Stimulated activated CD4-positive, alpha-beta T cell treated with anti-CD3 and anti-CD28 coated beads, Interleukin-12 subunit alpha, Interleukin-12 subunit beta, amount 100 ng/mL, for 48 hours (primary cell): Measurements from ENCODE around the gene FPR3.
"Not testable (repeated sequence)": the region's sequence is repeated elsewhere in the genome, so short reads cannot be mapped to it uniquely, and the experiment has no call there.

Experiments used
- DNase-seq, 3 donors: peaks; one replicate each; pipeline ENCODE4 v3.0.0-alpha.2; 2020; ENCODE audit warnings: low read depth in 2 of 3, low spot score in 1 of 3

The FPR3 gene, protein sequence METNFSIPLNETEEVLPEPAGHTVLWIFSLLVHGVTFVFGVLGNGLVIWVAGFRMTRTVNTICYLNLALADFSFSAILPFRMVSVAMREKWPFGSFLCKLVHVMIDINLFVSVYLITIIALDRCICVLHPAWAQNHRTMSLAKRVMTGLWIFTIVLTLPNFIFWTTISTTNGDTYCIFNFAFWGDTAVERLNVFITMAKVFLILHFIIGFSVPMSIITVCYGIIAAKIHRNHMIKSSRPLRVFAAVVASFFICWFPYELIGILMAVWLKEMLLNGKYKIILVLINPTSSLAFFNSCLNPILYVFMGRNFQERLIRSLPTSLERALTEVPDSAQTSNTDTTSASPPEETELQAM

GRCh38 chr19:51794885-51795490 lies at the start of gene FPR3:
FPR3 (plus strand) TSS chr19:51795157; CDS start chr19:51823749, 28,592 bp downstream.
- no peak for DNase-seq

- no peak for DNase-seq
Measured at GRCh38 chr19:51746731-51747130, 48.2 kb upstream of the FPR3 start.

DNA sequence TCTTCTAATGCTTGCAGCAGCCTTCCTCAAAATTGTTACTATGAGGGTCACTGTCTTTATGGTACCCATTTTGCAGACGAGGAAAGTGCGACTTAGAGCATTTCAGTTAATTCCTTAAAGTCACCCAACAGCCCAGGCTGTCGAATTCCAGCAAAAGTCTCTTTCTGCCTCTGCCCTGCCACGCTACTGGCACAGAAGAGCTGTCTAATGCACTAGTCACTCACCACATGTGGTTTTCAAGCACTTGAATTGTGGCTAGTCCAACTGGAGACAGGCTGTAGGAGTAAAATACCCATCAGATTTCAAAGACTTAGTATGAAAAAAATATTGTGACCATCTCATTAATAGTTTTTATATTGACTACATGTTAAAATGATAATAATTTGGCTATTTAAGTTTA lies 45.0 kb upstream of the FPR3 start:
- DNase-seq: no peak

- no peak for DNase-seq
Measured at GRCh38 chr19:51750400-51751094, 44.4 kb upstream of the FPR3 start.

- DNase-seq: no peak
Measured at GRCh38 chr19:51751655-51752054, 43.3 kb upstream of the FPR3 start, which contains the start of gene FPR1. FPR1 (minus strand) TSS chr19:51751878; CDS start chr19:51746994, 4,884 bp downstream.

DNA sequence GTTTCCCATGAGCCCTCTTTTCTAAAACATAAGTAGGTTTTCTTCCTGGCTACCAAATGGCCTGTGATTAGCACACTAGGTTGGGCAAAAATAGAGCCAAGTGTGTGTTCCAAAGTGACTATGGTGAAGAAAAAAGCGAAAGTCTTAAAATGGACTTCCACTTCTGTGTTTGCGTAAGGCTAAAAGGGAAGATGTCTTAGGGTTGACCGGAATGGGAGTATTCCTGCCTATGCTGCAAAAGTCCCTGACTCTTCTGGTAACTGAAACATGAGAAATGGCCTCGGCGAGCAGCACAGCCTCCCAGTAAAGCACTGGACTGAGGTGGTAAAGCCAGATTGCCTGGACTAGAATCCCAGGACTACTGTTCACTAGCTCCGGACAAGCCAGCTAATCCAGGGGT lies 40.8 kb upstream of the FPR3 start:
- DNase-seq: no peak

DNA sequence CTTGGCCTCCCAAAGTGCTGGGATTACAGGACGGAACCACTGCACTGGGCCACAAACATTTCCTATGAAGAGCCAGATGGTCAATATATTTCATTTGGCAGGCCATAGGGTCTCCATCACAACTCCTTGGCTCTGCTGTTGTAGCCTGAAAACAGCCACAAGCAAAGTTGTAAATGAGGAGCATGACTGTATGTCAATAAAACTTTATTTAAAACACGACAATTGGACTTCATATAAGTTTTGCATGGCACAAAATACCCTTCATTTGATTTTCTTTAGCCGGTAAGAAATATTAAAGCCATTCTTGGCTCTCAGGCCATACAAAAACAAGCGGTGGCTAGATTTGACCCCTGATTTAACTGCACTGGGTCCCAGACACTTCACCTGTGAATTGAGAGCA lies 40.2 kb upstream of the FPR3 start:
- no peak for DNase-seq

DNA sequence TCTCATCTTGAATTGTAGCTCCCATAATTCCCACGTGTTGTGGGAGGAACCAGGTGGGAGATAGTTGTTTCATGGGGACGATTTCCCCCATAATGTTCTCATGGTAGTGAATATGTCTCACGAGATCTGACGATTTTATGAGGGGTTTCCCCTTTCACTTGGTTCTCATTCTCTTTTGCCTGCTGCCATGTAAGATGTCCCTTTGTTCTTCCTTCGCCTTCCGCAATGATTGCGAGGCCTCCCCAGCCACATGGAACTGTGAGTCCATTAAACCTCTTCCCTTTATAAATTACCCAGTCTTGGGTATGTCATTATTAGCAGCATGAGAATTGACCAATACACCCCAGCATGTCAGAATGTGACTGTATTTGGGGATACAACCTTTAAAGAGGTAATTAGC lies 39.4 kb upstream of the FPR3 start:
- no peak for DNase-seq

DNA sequence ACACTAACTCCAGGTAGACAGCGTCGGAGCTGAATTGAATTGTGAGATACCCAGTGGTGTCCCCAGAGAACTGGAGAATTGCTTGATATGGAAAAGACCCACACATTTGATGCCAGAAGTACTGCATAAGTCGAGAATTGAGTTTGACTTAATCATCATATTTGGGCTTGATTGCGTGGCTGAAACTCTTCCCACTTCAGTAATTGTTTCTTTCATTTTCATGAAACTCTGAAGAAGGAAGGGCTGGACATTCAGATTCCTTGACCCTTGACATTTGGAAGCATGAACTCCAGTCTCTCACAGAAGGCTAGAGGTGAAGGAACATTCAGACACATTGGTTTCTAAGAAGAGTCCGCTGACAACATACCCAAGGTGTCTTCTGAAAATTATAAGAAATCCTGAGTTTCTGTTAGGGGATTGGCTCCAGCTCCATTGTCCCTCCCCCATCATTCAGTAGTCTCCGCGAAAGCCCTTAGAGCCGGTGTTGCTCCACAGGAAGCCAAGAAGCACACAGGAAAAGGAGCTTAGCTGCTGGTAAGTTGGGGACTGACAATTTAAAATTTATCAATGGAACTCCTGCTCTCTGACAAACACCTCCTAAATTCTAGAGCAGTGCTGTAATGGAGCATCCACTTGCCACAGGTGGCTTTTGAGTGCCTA lies 34.1 kb upstream of the FPR3 start, which contains the start of gene FPR2:
TSS of gene FPR2 (plus strand) at position 484 of the 660 bp plus-strand sequence. CDS start 7,479 bp downstream, outside the sequence.
- DNase-seq: no peak

GRCh38 chr19:51761696-51762095 lies 33.3 kb upstream of the FPR3 start:
- no peak for DNase-seq

- no peak for DNase-seq
Measured at GRCh38 chr19:51765086-51765485, 29.9 kb upstream of the FPR3 start.

GRCh38 chr19:51766461-51766860 lies 28.5 kb upstream of the FPR3 start:
- no peak for DNase-seq

GRCh38 chr19:51771376-51772130 lies 23.4 kb upstream of the FPR3 start:
- DNase-seq: no peak

GRCh38 chr19:51772977-51773376 lies 22.0 kb upstream of the FPR3 start:
- no peak for DNase-seq

DNA sequence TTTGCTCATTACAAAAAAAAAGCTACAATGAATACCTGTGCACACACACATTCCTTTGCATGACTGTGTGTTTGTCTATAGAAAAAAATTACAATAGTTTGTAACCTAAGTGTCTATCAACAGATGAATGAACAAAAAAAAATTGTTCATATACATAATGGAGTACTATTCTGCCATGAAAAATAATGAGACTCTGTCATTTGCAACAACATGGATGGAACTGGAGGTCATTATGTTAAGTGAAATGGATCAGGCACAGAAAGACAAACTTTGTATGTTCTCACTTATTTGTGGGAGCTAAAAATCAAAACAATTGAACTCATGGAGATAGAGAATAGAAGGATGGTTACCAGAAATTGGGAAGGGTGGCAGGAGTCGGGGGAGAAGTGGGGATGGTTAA lies 18.4 kb upstream of the FPR3 start:
- DNase-seq: not testable (repeated sequence)

DNA sequence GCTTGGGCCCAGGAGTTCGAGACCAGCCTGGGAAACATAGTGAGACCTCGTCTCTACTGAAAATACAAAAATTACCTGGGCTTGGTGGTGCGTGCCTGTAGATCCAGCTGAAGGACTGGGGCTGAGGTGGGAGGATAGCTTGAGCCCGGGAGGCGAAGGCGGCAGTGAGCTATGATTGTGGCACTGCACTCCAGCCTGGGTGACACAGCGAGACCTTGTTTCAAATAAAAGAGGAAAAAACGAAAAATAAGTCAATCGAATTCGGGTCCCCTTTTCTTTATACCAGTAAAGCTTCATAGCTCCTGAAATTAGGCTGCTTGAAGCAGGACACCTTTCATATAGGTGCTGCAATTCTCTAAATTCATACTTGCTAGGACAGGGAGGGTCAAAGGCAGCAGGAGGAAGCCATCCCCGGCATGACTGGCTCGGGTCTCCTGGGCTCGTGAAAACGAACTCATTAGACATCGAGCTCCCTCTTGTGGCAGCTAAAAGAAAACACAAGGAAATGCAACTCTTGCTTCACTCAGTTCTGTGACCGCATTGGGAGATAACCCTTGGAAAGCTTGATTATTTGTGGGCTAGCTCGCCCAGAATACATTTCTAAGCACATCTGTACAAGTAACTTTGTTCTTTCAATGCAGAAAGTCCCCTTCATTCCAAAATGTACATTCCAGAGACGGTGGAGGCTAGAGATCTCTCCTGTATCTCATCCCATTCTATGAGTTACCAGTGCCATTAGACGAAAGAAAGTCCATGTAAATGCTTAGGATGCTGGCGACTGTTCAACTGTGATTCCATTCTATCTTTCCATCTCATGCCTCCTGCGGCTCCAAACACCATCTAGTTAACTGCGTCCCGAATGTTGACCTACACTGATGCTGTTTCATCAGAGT lies 17.1 kb upstream of the FPR3 start:
- DNase-seq: peak in 2 of 3 donors; percentile 0 to 55

- no peak for DNase-seq
Measured at GRCh38 chr19:51779181-51779580, 15.8 kb upstream of the FPR3 start.

GRCh38 chr19:51779703-51780102 lies 15.3 kb upstream of the FPR3 start:
- DNase-seq: no peak

GRCh38 chr19:51780270-51780669 lies 14.7 kb upstream of the FPR3 start:
- no peak for DNase-seq

DNA sequence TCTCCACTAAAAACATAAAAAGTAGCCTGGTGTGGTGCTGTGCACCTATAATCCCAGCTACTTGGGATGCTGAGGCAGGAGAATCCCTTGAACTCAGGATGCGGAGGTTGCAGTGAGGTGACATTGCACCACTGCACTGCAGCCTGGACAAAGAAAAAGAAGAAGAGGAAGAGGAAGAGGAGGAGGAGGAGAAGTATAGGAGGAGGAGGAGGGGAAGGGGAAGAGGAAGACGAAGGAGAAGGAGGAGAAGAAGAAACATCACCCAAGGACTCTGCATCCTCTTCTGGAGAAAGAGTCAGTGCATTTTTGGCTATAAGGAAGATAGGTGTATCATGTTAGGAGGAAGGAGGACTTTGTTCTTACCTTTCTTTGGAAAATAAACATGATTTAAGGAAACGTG lies 13.0 kb upstream of the FPR3 start:
- no peak for DNase-seq
